Measurements from ENCODE around the gene TP53I11.
A peak's percentile ranks its signal among the peaks of the same experiment; 100 is the strongest.

Gene TP53I11

GRCh38 chr11:44955015-44955738 is 4.5 kb upstream of the TP53I11 start:
- DNase-seq (ENCODE audit: low read depth): no peak

GRCh38 chr11:44954051-44954906 is 3.6 kb upstream of the TP53I11 start:
- DNase-seq (ENCODE audit: low read depth): no peak

GRCh38 chr11:44952500-44953260 is 2.0 kb upstream of the TP53I11 start:
- no peak for DNase-seq (ENCODE audit: low read depth)

GRCh38 chr11:44952082-44952481 is 1.4 kb upstream of the TP53I11 start:
- DNase-seq (ENCODE audit: low read depth): no peak

- DNase-seq (ENCODE audit: low read depth): peak; percentile 14
These were observed 555 bp downstream of the TP53I11 start for GRCh38 chr11:44950031-44950624.

- DNase-seq (ENCODE audit: low read depth): peak; percentile 9
These were observed 1.3 kb downstream of the TP53I11 start for GRCh38 chr11:44949160-44950030.

GRCh38 chr11:44948155-44948554 is 2.5 kb downstream of the TP53I11 start:
- no peak for DNase-seq (ENCODE audit: low read depth)

- DNase-seq (ENCODE audit: low read depth): no peak
These were observed 3.6 kb downstream of the TP53I11 start for GRCh38 chr11:44947114-44947513.

GRCh38 chr11:44946263-44946662 is 4.4 kb downstream of the TP53I11 start:
- DNase-seq (ENCODE audit: low read depth): no peak

GRCh38 chr11:44945666-44946065 is 5.0 kb downstream of the TP53I11 start:
- DNase-seq (ENCODE audit: low read depth): no peak

- DNase-seq (ENCODE audit: low read depth): no peak
These were observed 5.8 kb downstream of the TP53I11 start for GRCh38 chr11:44944853-44945235.

- no peak for DNase-seq (ENCODE audit: low read depth)
These were observed 6.4 kb downstream of the TP53I11 start for GRCh38 chr11:44944181-44944852.

- no peak for DNase-seq (ENCODE audit: low read depth)
These were observed 7.0 kb downstream of the TP53I11 start for GRCh38 chr11:44943696-44944095.

GRCh38 chr11:44943118-44943517 is 7.6 kb downstream of the TP53I11 start:
- no peak for DNase-seq (ENCODE audit: low read depth)

GRCh38 chr11:44942029-44942955 is 8.4 kb downstream of the TP53I11 start:
- DNase-seq (ENCODE audit: low read depth): no peak

- DNase-seq (ENCODE audit: low read depth): no peak
These were observed 9.2 kb downstream of the TP53I11 start for GRCh38 chr11:44941259-44942021.

GRCh38 chr11:44940835-44941234 is 9.8 kb downstream of the TP53I11 start:
- DNase-seq (ENCODE audit: low read depth): no peak

GRCh38 chr11:44940404-44940803 is 10.3 kb downstream of the TP53I11 start:
- DNase-seq (ENCODE audit: low read depth): no peak
